Transverse colon (tissue), 4 donors: ENCODE measurements around the gene CEBPA.

ENCODE experiments used
- CTCF ChIP-seq, 5 experiments: fragments of 200-600 bp in 3 of 5; fragments of 450-650 bp in 2 of 5; sonication (generic) in 3 of 5; IDR thresholded peaks; 1 replicate in 2 of 5; 2 replicates in 3 of 5; pipeline ENCODE4 v1.5.1; 2016 to 2017; ENCODE audit warnings: antibody characterized with exemption in 5 of 5, inconsistent platforms in 3 of 5, mild to moderate bottlenecking in 2 of 5, moderate library complexity in 1 of 5
- EP300 ChIP-seq: sonication (generic); formaldehyde crosslinking; IDR thresholded peaks from one replicate; pipeline ENCODE4 v1.6.1; 2017; ENCODE audit warnings: antibody characterized with exemption, low read depth
- POLR2A ChIP-seq: fragments of 450-650 bp; IDR thresholded peaks from one replicate; pipeline ENCODE4 v1.6.1; 2016; ENCODE audit warnings: antibody characterized with exemption, mild to moderate bottlenecking, moderate library complexity
- POLR2AphosphoS5 ChIP-seq, 3 donors: sonication (generic); formaldehyde crosslinking; IDR thresholded peaks; one replicate each; pipeline ENCODE4 v1.6.1; 2016; ENCODE audit warnings: antibody characterized with exemption in 3 of 3

GRCh38 chr19:33280351-33280921 lies 21.9 kb downstream of the CEBPA start:
- no peak for TF ChIP-seq CTCF (IDR thresholded peaks at IDR 0.05)
- no peak for TF ChIP-seq POLR2A
- no peak for TF ChIP-seq POLR2AphosphoS5 (IDR thresholded peaks at IDR 0.05)
- no peak for TF ChIP-seq EP300
